SK-N-SH treated with all-trans-retinoic acid at 6 μM for 48 hours (cell line): ENCODE data around the gene MED31.

ENCODE experiments used
- ATAC-seq: fragments of 200-7000 bp; cut with Tn5 transposase; 3 replicates; pipeline ENCODE4 v1.9.1; 2020; ENCODE audit warnings: mild to moderate bottlenecking, moderate library complexity
- CSDC2 ChIP-seq: fragments of 250-450 bp; sonication (Bioruptor Pico); IDR thresholded peaks from 2 replicates; pipeline ENCODE4 v1.5.0; 2020; ENCODE audit warnings: mild to moderate bottlenecking, moderate library complexity
- ESRRG ChIP-seq: fragments of 250-450 bp; sonication (Bioruptor Pico); IDR thresholded peaks from 2 replicates; pipeline ENCODE4 v1.6.1; 2021; ENCODE audit warnings: mild to moderate bottlenecking
- GLIS3 ChIP-seq: fragments of 250-450 bp; sonication (Bioruptor Pico); IDR thresholded peaks from 2 replicates; pipeline ENCODE4 v1.5.0; 2020; ENCODE audit warnings: mild to moderate bottlenecking, moderate library complexity
- ISL1 ChIP-seq: fragments of 250-450 bp; sonication (Bioruptor Pico); IDR thresholded peaks from 2 replicates; pipeline ENCODE4 v2.1.2; 2022; ENCODE audit warnings: mild to moderate bottlenecking, moderate library complexity
- OSR1 ChIP-seq: fragments of 250-450 bp; sonication (Bioruptor Pico); IDR thresholded peaks from 2 replicates; pipeline ENCODE4 v1.8.0; 2022; ENCODE audit warnings: moderate library complexity, mild to moderate bottlenecking, inconsistent platforms
- PPARA ChIP-seq: fragments of 250-450 bp; sonication (Bioruptor Pico); IDR thresholded peaks from 2 replicates; pipeline ENCODE4 v1.5.0; 2020; ENCODE audit warnings: mild to moderate bottlenecking, borderline replicate concordance
- RARB ChIP-seq: fragments of 250-450 bp; sonication (Bioruptor Pico); IDR thresholded peaks from 2 replicates; pipeline ENCODE4 v1.8.0; 2021; ENCODE audit warnings: mild to moderate bottlenecking, moderate library complexity
- SNAI2 ChIP-seq: fragments of 250-450 bp; sonication (Bioruptor Pico); IDR thresholded peaks from 2 replicates; pipeline ENCODE4 v1.5.0; 2020; ENCODE audit warnings: mild to moderate bottlenecking, moderate library complexity
- TCF4 ChIP-seq: fragments of 250-450 bp; sonication (Bioruptor Pico); IDR thresholded peaks from 2 replicates; pipeline ENCODE4 v1.8.0; 2021; ENCODE audit warnings: mild to moderate bottlenecking, moderate library complexity, borderline replicate concordance
- TOX ChIP-seq: fragments of 250-450 bp; sonication (Bioruptor Pico); IDR thresholded peaks from 2 replicates; pipeline ENCODE4 v1.8.0; 2021; ENCODE audit warnings: mild to moderate bottlenecking, moderate library complexity, borderline replicate concordance
- ZC3H10 ChIP-seq: fragments of 250-450 bp; sonication (Bioruptor Pico); IDR thresholded peaks from 2 replicates; pipeline ENCODE4 v1.5.1; 2021; ENCODE audit warnings: mild to moderate bottlenecking, moderate library complexity
- ZFP3 ChIP-seq: fragments of 250-450 bp; sonication (Bioruptor Pico); IDR thresholded peaks from 2 replicates; pipeline ENCODE4 v1.5.0; 2020; ENCODE audit warnings: mild to moderate bottlenecking, moderate library complexity
- ZFP30 ChIP-seq: fragments of 450-650 bp; formaldehyde crosslinking; IDR thresholded peaks from 2 replicates; pipeline ENCODE4 v1.5.0; 2022; ENCODE audit warnings: mild to moderate bottlenecking, moderate library complexity
- ZNF565 ChIP-seq: fragments of 450-650 bp; formaldehyde crosslinking; conservative IDR thresholded peaks from 2 replicates; pipeline ENCODE4 v1.5.0; 2020; ENCODE audit warnings: low read depth, mild to moderate bottlenecking, moderate library complexity
- ZNF8 ChIP-seq: fragments of 450-650 bp; formaldehyde crosslinking; IDR thresholded peaks from 2 replicates; pipeline ENCODE4 v1.5.0; 2020; ENCODE audit warnings: mild to moderate bottlenecking, moderate library complexity
- TF ChIP-seq, protein P1 (sequence below): fragments of 250-450 bp; sonication (Bioruptor Pico); IDR thresholded peaks from 2 replicates; pipeline ENCODE4 v1.8.0; 2021; ENCODE audit warnings: low read depth, mild to moderate bottlenecking, moderate library complexity, borderline replicate concordance
- TF ChIP-seq, protein P2 (sequence below): fragments of 250-450 bp; sonication (Bioruptor Pico); IDR thresholded peaks from 2 replicates; pipeline ENCODE4 v1.8.0; 2020; ENCODE audit warnings: mild to moderate bottlenecking, moderate library complexity, borderline replicate concordance
- TF ChIP-seq, protein P3 (sequence below): fragments of 250-450 bp; sonication (Bioruptor Pico); IDR thresholded peaks from 2 replicates; pipeline ENCODE4 v1.5.1; 2021; ENCODE audit warnings: mild to moderate bottlenecking, moderate library complexity
- TF ChIP-seq, protein P4 (sequence below): fragments of 250-450 bp; sonication (Bioruptor Pico); IDR thresholded peaks from 2 replicates; pipeline ENCODE4 v1.5.1; 2020; ENCODE audit warnings: low read depth, mild to moderate bottlenecking, moderate library complexity

MED31 gene

DNA sequence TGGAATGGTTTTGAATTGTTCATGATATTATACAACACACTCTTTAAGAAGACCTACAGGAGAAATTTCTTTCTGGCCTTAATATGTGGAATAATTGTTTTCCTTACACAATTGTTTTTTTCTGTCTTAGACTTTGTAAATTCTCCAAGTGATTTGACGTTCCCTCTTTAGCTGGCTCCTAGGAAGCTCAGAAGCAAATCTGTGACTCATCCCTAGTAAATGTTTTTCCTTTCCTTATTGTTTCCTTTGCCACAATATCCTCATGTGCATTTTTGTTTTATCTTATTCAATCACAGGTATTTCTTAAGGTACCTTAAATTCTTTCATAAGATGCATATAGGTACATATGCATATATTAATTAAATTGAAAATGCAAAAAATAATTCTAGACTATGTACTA lies 24.4 kb downstream of the MED31 start:
- no peak for ATAC-seq
- TF ChIP-seq PPARA (CRISPR knock-in tag) (no peak), ZNF8 (CRISPR knock-in tag) (no peak), SNAI2 (CRISPR knock-in tag) (no peak), ESRRG (CRISPR knock-in tag) (no peak), ZFP3 (CRISPR knock-in tag) (no peak), OSR1 (CRISPR knock-in tag) (no peak), CSDC2 (CRISPR knock-in tag) (no peak), RARB (CRISPR knock-in tag) (no peak), TOX (CRISPR knock-in tag) (no peak), ZFP30 (CRISPR knock-in tag) (no peak)
- TF ChIP-seq, protein P1, sequence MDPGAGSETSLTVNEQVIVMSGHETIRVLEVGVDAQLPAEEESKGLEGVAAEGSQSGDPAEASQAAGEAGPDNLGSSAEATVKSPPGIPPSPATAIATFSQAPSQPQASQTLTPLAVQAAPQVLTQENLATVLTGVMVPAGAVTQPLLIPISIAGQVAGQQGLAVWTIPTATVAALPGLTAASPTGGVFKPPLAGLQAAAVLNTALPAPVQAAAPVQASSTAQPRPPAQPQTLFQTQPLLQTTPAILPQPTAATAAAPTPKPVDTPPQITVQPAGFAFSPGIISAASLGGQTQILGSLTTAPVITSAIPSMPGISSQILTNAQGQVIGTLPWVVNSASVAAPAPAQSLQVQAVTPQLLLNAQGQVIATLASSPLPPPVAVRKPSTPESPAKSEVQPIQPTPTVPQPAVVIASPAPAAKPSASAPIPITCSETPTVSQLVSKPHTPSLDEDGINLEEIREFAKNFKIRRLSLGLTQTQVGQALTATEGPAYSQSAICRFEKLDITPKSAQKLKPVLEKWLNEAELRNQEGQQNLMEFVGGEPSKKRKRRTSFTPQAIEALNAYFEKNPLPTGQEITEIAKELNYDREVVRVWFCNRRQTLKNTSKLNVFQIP (CRISPR knock-in tag), result no peak
- TF ChIP-seq, protein P2, sequence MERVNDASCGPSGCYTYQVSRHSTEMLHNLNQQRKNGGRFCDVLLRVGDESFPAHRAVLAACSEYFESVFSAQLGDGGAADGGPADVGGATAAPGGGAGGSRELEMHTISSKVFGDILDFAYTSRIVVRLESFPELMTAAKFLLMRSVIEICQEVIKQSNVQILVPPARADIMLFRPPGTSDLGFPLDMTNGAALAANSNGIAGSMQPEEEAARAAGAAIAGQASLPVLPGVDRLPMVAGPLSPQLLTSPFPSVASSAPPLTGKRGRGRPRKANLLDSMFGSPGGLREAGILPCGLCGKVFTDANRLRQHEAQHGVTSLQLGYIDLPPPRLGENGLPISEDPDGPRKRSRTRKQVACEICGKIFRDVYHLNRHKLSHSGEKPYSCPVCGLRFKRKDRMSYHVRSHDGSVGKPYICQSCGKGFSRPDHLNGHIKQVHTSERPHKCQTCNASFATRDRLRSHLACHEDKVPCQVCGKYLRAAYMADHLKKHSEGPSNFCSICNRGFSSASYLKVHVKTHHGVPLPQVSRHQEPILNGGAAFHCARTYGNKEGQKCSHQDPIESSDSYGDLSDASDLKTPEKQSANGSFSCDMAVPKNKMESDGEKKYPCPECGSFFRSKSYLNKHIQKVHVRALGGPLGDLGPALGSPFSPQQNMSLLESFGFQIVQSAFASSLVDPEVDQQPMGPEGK (CRISPR knock-in tag), result no peak
- TF ChIP-seq, protein P3, sequence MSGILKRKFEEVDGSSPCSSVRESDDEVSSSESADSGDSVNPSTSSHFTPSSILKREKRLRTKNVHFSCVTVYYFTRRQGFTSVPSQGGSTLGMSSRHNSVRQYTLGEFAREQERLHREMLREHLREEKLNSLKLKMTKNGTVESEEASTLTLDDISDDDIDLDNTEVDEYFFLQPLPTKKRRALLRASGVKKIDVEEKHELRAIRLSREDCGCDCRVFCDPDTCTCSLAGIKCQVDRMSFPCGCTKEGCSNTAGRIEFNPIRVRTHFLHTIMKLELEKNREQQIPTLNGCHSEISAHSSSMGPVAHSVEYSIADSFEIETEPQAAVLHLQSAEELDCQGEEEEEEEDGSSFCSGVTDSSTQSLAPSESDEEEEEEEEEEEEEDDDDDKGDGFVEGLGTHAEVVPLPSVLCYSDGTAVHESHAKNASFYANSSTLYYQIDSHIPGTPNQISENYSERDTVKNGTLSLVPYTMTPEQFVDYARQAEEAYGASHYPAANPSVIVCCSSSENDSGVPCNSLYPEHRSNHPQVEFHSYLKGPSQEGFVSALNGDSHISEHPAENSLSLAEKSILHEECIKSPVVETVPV (CRISPR knock-in tag), result no peak
- TF ChIP-seq, protein P4, sequence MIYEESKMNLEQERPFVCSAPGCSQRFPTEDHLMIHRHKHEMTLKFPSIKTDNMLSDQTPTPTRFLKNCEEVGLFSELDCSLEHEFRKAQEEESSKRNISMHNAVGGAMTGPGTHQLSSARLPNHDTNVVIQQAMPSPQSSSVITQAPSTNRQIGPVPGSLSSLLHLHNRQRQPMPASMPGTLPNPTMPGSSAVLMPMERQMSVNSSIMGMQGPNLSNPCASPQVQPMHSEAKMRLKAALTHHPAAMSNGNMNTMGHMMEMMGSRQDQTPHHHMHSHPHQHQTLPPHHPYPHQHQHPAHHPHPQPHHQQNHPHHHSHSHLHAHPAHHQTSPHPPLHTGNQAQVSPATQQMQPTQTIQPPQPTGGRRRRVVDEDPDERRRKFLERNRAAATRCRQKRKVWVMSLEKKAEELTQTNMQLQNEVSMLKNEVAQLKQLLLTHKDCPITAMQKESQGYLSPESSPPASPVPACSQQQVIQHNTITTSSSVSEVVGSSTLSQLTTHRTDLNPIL, result no peak
- TF ChIP-seq, all 23 proteins: peak for 0

DNA sequence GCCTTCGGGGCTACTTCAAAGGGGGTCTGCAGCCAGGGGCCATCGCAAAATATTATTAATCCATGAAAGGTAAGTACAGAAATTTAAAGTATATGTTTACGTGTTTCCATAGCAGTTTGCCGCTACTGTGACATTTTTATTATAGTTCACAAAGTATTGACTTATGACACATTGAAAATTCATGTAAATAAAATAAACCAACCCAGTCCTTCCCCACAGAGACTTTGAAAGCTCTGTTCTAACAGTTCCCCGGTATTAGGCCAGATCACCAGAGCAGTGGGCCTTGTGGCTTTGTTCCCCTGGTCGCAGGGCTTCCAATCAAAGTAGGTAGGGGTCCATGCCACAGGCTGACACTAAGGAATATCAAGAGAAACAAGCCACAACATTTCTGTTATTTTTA lies 24.8 kb downstream of the MED31 start:
- TF ChIP-seq OSR1 (CRISPR knock-in tag) (no peak), GLIS3 (no peak)
- ATAC-seq, result no peak

DNA sequence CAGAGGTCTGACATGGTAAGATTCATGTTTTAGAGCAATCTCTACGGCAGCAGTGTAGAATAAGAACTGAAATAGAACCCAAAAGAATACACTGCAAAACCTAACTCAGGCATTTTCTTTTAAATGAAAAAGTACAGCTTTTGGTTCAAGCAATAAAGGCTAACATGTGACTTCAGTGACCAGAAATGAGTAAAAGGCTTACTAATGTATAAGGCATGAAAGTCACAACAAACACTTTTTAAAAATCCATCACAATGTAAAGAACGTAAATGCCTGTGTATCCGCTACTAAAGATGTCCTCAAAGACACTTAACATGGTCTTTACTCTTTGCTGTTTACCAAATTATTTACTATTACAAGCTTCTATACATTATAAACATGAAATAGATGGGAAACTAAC lies 27.5 kb downstream of the MED31 start:
- no peak for ATAC-seq
- no peak for TF ChIP-seq TCF4
- TF ChIP-seq SNAI2 (CRISPR knock-in tag), result no peak

DNA sequence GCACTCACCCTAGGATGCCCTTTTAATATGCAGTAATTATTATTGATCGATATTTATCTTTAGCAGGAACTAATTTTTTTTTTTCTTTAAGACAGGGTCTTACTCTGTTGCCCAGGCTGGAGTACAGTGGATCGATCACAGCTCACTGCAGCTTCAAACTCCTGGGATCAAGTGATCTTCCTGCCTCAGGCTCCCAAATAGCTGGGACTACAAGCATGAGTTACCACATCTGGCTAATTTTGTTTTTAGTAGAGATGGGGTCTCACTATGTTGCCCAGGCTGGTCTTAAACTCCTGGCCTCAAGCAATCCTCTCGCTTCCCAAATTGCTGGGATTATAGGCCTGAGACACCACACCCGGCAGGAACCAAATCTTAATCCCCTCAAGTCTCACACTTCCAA lies 40.2 kb downstream of the MED31 start:
- TF ChIP-seq SNAI2 (CRISPR knock-in tag) (no peak), ZNF8 (CRISPR knock-in tag) (no peak), GLIS3 (no peak), ZFP3 (CRISPR knock-in tag) (no peak), TCF4 (no peak), ZC3H10 (no peak), ESRRG (CRISPR knock-in tag) (no peak), ISL1 (no peak), TOX (CRISPR knock-in tag) (no peak), ZFP30 (CRISPR knock-in tag) (no peak), ZNF565 (CRISPR knock-in tag) (no peak), CSDC2 (CRISPR knock-in tag) (no peak)
- TF ChIP-seq, protein P3 (CRISPR knock-in tag), result no peak
- TF ChIP-seq, protein P4, result no peak
- TF ChIP-seq, protein P1 (CRISPR knock-in tag), result no peak
- no peak for ATAC-seq
